Measurements from ENCODE around the gene BLNK.

GRCh38 chr10:96271016-96271815 lies at the start of gene BLNK:
- TF ChIP-seq TAF1 (IDR thresholded peaks at IDR 0.05; ENCODE audit: low read depth) (0 out of 2 replicates have a peak, but pooled peaks have one; percentile 5), YY1 (IDR thresholded peaks at IDR 0.05; ENCODE audit: low read depth) (no peak), RAD21 (IDR thresholded peaks at IDR 0.05; ENCODE audit: low read depth) (no peak)
